AG09319 (cell line): Measurements from ENCODE around the gene NUCKS1.

ENCODE experiments used
- DNase-seq: peaks from one replicate; pipeline ENCODE4 v3.0.0-alpha.2; 2010; ENCODE audit warnings: low read depth; ENCODE audit errors: extremely low read depth
- CTCF ChIP-seq: IDR thresholded peaks from 2 replicates; pipeline ENCODE4 v1.5.1; 2011; ENCODE audit warnings: low read depth, mild to moderate bottlenecking, inconsistent platforms, low read length, moderate library complexity

The NUCKS1 gene

GRCh38 chr1:205698921-205699320, 51.1 kb downstream of the NUCKS1 start:
- no peak for TF ChIP-seq CTCF
- DNase-seq, result no peak

- no peak for DNase-seq
- TF ChIP-seq CTCF, result no peak
Observed at GRCh38 chr1:205693421-205693991, 56.5 kb downstream of the NUCKS1 start.

GRCh38 chr1:205692423-205692822, 57.6 kb downstream of the NUCKS1 start:
- no peak for TF ChIP-seq CTCF
- DNase-seq, result no peak

GRCh38 chr1:205690122-205690756, 59.7 kb downstream of the NUCKS1 start:
- no peak for DNase-seq
- TF ChIP-seq CTCF, result no peak

GRCh38 chr1:205689479-205689878, 60.5 kb downstream of the NUCKS1 start:
- TF ChIP-seq CTCF, result no peak
- no peak for DNase-seq

- no peak for TF ChIP-seq CTCF
Observed at GRCh38 chr1:205688171-205689080, 61.6 kb downstream of the NUCKS1 start.

GRCh38 chr1:205687242-205687641, 62.7 kb downstream of the NUCKS1 start:
- no peak for TF ChIP-seq CTCF
- DNase-seq, result no peak

More at GRCh38 chr1:205688171-205689080, 61.6 kb downstream of the NUCKS1 start:
- DNase-seq, result no peak
